Panc1 (cell line): ENCODE data around the gene NUP50.

ENCODE experiments used
- POLR2AphosphoS5 ChIP-seq: IDR thresholded peaks from 2 replicates; pipeline ENCODE4 v1.6.1; 2012; ENCODE audit warnings: mild to moderate bottlenecking, low read depth, low read length, moderate library complexity
- REST ChIP-seq, 2 experiments: IDR thresholded peaks; 2 replicates each; pipeline ENCODE4 v1.6.1; 2011 to 2012; ENCODE audit warnings: low read depth in 2 of 2, control low read depth in 1 of 2, low read length in 1 of 2, mild to moderate bottlenecking in 1 of 2, moderate library complexity in 1 of 2; ENCODE audit not compliant: insufficient read depth in 1 of 2
- SIN3A ChIP-seq: IDR thresholded peaks from 2 replicates; pipeline ENCODE4 v1.6.1; 2012; ENCODE audit warnings: low read depth, mild to moderate bottlenecking, low read length, moderate library complexity, borderline replicate concordance; ENCODE audit not compliant: insufficient read depth
- TCF7L2 ChIP-seq: IDR thresholded peaks from 2 replicates; pipeline ENCODE4 v1.6.1; 2011; ENCODE audit warnings: mild to moderate bottlenecking, low read depth, low read length, inconsistent platforms
- TF ChIP-seq, protein P1 (sequence below): fragments of 450-650 bp; IDR thresholded peaks from 2 replicates; pipeline ENCODE4 v1.5.1; 2017; ENCODE audit warnings: mild to moderate bottlenecking

DNA sequence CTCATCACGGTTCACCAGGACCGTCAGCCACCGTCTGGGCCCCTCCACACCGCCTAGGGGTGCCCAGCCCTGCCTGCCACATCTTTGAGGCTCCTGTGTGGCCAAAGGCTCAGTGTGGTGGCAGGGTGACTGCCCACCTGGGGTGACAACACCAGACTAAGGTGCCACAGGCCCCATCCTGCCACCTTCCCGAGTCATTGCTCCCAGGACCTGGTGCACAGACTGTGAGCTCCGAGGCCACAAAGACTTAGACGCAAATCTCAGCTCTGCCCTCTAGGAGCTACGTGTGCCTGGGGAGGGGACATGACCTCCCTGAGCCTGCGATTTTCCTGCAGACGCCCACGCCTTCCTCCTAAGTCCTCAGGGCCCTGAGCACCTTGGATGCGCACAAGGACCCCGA lies 40.5 kb downstream of the NUP50 start:
- TF ChIP-seq, protein P1, sequence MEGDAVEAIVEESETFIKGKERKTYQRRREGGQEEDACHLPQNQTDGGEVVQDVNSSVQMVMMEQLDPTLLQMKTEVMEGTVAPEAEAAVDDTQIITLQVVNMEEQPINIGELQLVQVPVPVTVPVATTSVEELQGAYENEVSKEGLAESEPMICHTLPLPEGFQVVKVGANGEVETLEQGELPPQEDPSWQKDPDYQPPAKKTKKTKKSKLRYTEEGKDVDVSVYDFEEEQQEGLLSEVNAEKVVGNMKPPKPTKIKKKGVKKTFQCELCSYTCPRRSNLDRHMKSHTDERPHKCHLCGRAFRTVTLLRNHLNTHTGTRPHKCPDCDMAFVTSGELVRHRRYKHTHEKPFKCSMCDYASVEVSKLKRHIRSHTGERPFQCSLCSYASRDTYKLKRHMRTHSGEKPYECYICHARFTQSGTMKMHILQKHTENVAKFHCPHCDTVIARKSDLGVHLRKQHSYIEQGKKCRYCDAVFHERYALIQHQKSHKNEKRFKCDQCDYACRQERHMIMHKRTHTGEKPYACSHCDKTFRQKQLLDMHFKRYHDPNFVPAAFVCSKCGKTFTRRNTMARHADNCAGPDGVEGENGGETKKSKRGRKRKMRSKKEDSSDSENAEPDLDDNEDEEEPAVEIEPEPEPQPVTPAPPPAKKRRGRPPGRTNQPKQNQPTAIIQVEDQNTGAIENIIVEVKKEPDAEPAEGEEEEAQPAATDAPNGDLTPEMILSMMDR, result no peak
- TF ChIP-seq REST (IDR thresholded peaks at IDR 0.05; ENCODE audit: insufficient read depth in 1 of 2, low read depth in 2 of 2, low read length in 1 of 2) (no peak), SIN3A (no peak), POLR2AphosphoS5 (no peak), TCF7L2 (no peak)
